Stimulated activated CD4-positive, alpha-beta T cell treated with anti-CD3 and anti-CD28 coated beads, Interleukin-4, amount 100 ng/mL, for 4 hours (primary cell): ENCODE measurements around the gene SNED1.

ENCODE experiments used
- DNase-seq, 2 experiments: peaks; one replicate each; pipeline ENCODE4 v3.0.0-alpha.2; 2020

SNED1 gene

GRCh38 chr2:241049739-241050623 is 51.6 kb downstream of the SNED1 start:
- no peak for DNase-seq

- DNase-seq = no peak
These were observed 52.5 kb downstream of the SNED1 start for GRCh38 chr2:241050624-241051577.

GRCh38 chr2:241051578-241052487 is 53.4 kb downstream of the SNED1 start:
- no peak for DNase-seq

- DNase-seq = no peak
These were observed 54.4 kb downstream of the SNED1 start for GRCh38 chr2:241052677-241053360.

GRCh38 chr2:241053576-241054251 is 55.3 kb downstream of the SNED1 start:
- DNase-seq = no peak

- DNase-seq = no peak
These were observed 62.9 kb downstream of the SNED1 start for GRCh38 chr2:241061275-241061674.

- no peak for DNase-seq
These were observed 64.1 kb downstream of the SNED1 start for GRCh38 chr2:241062389-241063092.

- no peak for DNase-seq
These were observed 64.7 kb downstream of the SNED1 start for GRCh38 chr2:241063093-241063551.

- DNase-seq = no peak
These were observed 65.2 kb downstream of the SNED1 start for GRCh38 chr2:241063587-241063986.

GRCh38 chr2:241064008-241064801 is 65.8 kb downstream of the SNED1 start:
- peak; percentile 19 to 43 for DNase-seq

- DNase-seq = no peak
These were observed 66.5 kb downstream of the SNED1 start for GRCh38 chr2:241064802-241065354.

- no peak for DNase-seq
These were observed 67.0 kb downstream of the SNED1 start for GRCh38 chr2:241065355-241065803.

GRCh38 chr2:241066171-241066892 is 67.9 kb downstream of the SNED1 start:
- no peak for DNase-seq

- no peak for DNase-seq
These were observed 68.5 kb downstream of the SNED1 start for GRCh38 chr2:241066893-241067341.

- DNase-seq = no peak
These were observed 69.2 kb downstream of the SNED1 start for GRCh38 chr2:241067501-241068135.

- no peak for DNase-seq
These were observed 69.9 kb downstream of the SNED1 start for GRCh38 chr2:241068136-241068941.
